Measurements from ENCODE around the gene DECR2.

GRCh38 chr16:425082-425718 is 23.5 kb downstream of the DECR2 start, which contains the start of gene RAB11FIP3:
- peak; percentile 79 to 83 for TF ChIP-seq POLR2A (IDR thresholded peaks at IDR 0.05)
- TF ChIP-seq, protein P1, sequence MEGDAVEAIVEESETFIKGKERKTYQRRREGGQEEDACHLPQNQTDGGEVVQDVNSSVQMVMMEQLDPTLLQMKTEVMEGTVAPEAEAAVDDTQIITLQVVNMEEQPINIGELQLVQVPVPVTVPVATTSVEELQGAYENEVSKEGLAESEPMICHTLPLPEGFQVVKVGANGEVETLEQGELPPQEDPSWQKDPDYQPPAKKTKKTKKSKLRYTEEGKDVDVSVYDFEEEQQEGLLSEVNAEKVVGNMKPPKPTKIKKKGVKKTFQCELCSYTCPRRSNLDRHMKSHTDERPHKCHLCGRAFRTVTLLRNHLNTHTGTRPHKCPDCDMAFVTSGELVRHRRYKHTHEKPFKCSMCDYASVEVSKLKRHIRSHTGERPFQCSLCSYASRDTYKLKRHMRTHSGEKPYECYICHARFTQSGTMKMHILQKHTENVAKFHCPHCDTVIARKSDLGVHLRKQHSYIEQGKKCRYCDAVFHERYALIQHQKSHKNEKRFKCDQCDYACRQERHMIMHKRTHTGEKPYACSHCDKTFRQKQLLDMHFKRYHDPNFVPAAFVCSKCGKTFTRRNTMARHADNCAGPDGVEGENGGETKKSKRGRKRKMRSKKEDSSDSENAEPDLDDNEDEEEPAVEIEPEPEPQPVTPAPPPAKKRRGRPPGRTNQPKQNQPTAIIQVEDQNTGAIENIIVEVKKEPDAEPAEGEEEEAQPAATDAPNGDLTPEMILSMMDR (IDR thresholded peaks at IDR 0.05) = peak in 1 of 4 experiments; percentile 3

Measured in sigmoid colon (tissue), 3 donors.